KMS-11 (cell line): ENCODE data around the gene UCHL1.

Experiments
- H2AFZ ChIP-seq: fragments of 200-600 bp; sonication (generic); 2 replicates; pipeline ENCODE4 v1.6.1; 2016; ENCODE audit warnings: antibody characterized with exemption, mixed run types, low read depth
- H3K27ac ChIP-seq: fragments of 200-600 bp; sonication (generic); 2 replicates; pipeline ENCODE4 v1.6.1; 2016; ENCODE audit warnings: mild to moderate bottlenecking, mixed run types
- H3K27me3 ChIP-seq: fragments of 200-600 bp; sonication (generic); 2 replicates; pipeline ENCODE4 v1.6.1; 2017; ENCODE audit warnings: mild to moderate bottlenecking, low read depth, mixed run types, moderate library complexity; ENCODE audit not compliant: insufficient read depth
- H3K36me3 ChIP-seq: fragments of 200-600 bp; sonication (generic); 2 replicates; pipeline ENCODE4 v1.6.1; 2017; ENCODE audit warnings: mild to moderate bottlenecking, mixed run types; ENCODE audit not compliant: insufficient read depth
- H3K4me1 ChIP-seq: fragments of 200-600 bp; sonication (generic); 2 replicates; pipeline ENCODE4 v1.6.1; 2016; ENCODE audit warnings: mild to moderate bottlenecking, low read depth, mixed run types; ENCODE audit not compliant: poor library complexity, severe bottlenecking
- H3K4me2 ChIP-seq: fragments of 200-600 bp; sonication (generic); 2 replicates; pipeline ENCODE4 v1.7.0; 2016; ENCODE audit warnings: mild to moderate bottlenecking, mixed run types
- H3K4me3 ChIP-seq: fragments of 200-600 bp; sonication (generic); IDR thresholded peaks from 2 replicates; pipeline ENCODE4 v1.6.1; 2017; ENCODE audit warnings: low read depth, low read length, mixed read lengths; ENCODE audit not compliant: insufficient read depth
- H3K79me2 ChIP-seq: fragments of 200-600 bp; sonication (generic); 2 replicates; pipeline ENCODE4 v1.6.1; 2016; ENCODE audit warnings: low read depth, mixed run types; ENCODE audit not compliant: insufficient read depth
- H3K9ac ChIP-seq: fragments of 200-600 bp; sonication (generic); 2 replicates; pipeline ENCODE4 v1.6.1; 2016; ENCODE audit warnings: mild to moderate bottlenecking, mixed run types
- H4K20me1 ChIP-seq: fragments of 200-600 bp; sonication (generic); 2 replicates; pipeline ENCODE4 v1.6.1; 2016; ENCODE audit warnings: mild to moderate bottlenecking, mixed run types; ENCODE audit not compliant: insufficient read depth
- TF ChIP-seq, protein P1 (sequence below): fragments of 200-600 bp; sonication (generic); conservative IDR thresholded peaks from 2 replicates; pipeline ENCODE4 v1.6.1; 2017; ENCODE audit warnings: low read depth, mild to moderate bottlenecking, antibody characterized with exemption, low read length, moderate library complexity, mixed read lengths

Gene UCHL1

DNA sequence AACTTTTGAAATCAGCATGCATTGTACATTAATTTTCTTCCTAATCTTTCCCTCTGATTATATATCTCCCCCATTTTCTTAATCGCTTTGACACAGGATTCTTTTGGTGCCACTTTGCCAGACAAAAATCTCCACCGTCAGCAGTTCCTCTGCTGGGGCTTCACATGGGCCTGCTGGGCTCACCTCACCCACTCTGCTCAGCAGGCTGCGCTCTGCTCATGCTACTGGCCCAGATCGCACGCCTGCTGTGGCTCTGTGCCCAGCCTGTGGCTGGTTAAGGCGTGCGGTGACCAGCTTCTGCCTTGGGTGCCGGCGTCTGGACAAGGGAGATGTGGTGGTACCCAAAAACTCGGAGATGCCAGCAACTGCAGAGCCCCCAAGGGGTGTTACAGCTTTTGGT, 31.1 kb downstream of the UCHL1 start:
- no peaks in the 10 kb centered on the region for H3K36me3 ChIP-seq
- H3K79me2 ChIP-seq, result no peaks in the 10 kb centered on the region
- no peaks in the 10 kb centered on the region for H3K4me1 ChIP-seq
- no peak overlapping the region for H3K4me3 ChIP-seq
- no peak overlapping the region for H3K4me2 ChIP-seq
- TF ChIP-seq, protein P1, sequence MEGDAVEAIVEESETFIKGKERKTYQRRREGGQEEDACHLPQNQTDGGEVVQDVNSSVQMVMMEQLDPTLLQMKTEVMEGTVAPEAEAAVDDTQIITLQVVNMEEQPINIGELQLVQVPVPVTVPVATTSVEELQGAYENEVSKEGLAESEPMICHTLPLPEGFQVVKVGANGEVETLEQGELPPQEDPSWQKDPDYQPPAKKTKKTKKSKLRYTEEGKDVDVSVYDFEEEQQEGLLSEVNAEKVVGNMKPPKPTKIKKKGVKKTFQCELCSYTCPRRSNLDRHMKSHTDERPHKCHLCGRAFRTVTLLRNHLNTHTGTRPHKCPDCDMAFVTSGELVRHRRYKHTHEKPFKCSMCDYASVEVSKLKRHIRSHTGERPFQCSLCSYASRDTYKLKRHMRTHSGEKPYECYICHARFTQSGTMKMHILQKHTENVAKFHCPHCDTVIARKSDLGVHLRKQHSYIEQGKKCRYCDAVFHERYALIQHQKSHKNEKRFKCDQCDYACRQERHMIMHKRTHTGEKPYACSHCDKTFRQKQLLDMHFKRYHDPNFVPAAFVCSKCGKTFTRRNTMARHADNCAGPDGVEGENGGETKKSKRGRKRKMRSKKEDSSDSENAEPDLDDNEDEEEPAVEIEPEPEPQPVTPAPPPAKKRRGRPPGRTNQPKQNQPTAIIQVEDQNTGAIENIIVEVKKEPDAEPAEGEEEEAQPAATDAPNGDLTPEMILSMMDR, result no peak
- no peak overlapping the region for H2AFZ ChIP-seq
- H3K27ac ChIP-seq, result no peak overlapping the region
- no peaks in the 10 kb centered on the region for H4K20me1 ChIP-seq
- no peak overlapping the region for H3K9ac ChIP-seq
- no peaks in the 10 kb centered on the region for H3K27me3 ChIP-seq

DNA sequence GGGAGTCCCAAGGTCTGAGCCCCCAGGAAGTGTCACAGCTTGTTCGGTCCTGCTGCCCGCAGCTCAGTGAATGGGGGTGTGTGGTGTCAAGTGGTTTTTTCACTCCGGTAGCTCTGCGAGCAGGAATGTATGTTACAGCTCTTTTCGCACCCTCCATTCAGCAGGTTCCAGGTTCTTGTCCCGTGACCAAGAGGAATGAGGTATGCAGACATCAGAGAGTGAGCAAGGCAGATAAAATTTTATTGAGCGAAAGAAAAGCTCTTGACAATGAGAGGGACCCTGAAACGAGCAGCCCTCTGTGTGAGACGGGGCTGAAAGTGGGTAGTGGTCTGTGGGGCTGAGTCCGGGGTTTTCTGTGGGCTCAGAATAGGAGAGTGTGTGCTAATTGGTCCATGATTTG, 31.5 kb downstream of the UCHL1 start:
- TF ChIP-seq, protein P1, result no peak
- no peak overlapping the region for H3K9ac ChIP-seq
- H3K27me3 ChIP-seq, result no peaks in the 10 kb centered on the region

DNA sequence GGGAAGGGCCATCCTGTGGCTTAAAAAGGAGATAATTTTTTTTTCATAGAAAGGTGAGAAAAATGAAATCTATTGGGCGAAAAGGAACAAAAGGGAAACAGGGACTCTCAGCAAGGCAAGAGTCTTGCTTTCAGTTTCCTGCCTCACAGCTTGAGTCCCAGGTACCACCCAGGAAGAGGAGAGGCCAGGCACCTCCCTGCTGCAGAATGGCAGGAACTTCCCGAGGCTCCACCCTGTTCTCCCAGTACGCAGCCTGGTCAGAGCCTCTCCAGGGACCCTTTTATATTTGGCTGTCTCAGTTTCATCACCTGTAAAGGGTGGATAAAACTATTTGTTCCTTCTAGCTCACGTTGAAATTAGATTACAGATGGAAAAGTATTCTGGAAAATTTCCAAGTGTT, 33.8 kb downstream of the UCHL1 start:
- H3K4me3 ChIP-seq, result no peak overlapping the region
- TF ChIP-seq, protein P1, result no peak
- no peaks in the 10 kb centered on the region for H4K20me1 ChIP-seq
- H3K4me2 ChIP-seq, result no peak overlapping the region
- H3K79me2 ChIP-seq, result no peaks in the 10 kb centered on the region
- no peaks in the 10 kb centered on the region for H3K4me1 ChIP-seq
- H3K9ac ChIP-seq, result no peak overlapping the region
- no peak overlapping the region for H2AFZ ChIP-seq
- H3K36me3 ChIP-seq, result no peaks in the 10 kb centered on the region
- H3K27ac ChIP-seq, result no peak overlapping the region
- H3K27me3 ChIP-seq, result no peaks in the 10 kb centered on the region

More for the DNA sequence above, 31.5 kb downstream of the UCHL1 start:
- no peaks in the 10 kb centered on the region for H3K36me3 ChIP-seq
- no peak overlapping the region for H3K27ac ChIP-seq
- H3K4me3 ChIP-seq, result no peak overlapping the region
- H3K4me1 ChIP-seq, result no peaks in the 10 kb centered on the region
- H2AFZ ChIP-seq, result no peak overlapping the region
- H3K79me2 ChIP-seq, result no peaks in the 10 kb centered on the region
- no peaks in the 10 kb centered on the region for H4K20me1 ChIP-seq
- H3K4me2 ChIP-seq, result no peak overlapping the region

DNA sequence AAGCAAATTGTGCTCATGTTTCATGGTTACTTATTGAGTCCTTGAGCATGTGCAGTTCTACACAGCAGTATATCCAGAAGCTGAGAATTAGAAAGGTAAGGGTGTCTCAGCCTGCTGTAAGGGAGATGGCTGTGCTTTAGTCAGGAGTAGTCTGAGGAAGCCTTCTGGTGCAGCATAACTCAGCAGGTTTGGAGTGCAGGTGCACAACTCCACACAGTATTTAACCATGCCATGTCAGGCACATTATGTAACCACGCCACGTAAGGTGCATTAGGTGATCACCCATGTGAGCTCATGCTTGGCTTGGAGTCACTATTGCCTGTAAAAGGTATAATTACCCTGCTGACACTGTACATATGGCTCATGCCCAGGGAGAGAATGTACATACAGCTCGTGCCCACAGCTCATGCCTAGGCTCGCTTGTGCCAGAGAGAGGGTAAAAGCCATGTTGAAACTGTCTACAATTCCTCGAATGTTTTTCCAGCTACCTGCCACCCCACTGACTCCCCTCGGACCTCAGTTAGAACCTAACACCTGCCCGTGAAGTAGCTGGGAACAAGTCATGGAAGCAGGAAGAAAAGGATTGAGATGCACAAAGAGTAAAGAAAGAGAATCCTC, 37.8 kb downstream of the UCHL1 start:
- Histone ChIP-seq H3K4me2 (no peak overlapping the region), H3K79me2 (no peaks in the 10 kb centered on the region), H3K36me3 (no peaks in the 10 kb centered on the region), H3K9ac (no peak overlapping the region), H3K27me3 (no peaks in the 10 kb centered on the region), H2AFZ (no peak overlapping the region), H4K20me1 (no peaks in the 10 kb centered on the region), H3K4me3 (no peak overlapping the region), H3K27ac (no peak overlapping the region), H3K4me1 (no peaks in the 10 kb centered on the region)
- TF ChIP-seq, protein P1, result no peak
